Activated T-cell treated with anti-CD3 and anti-CD28 coated beads for 4 hours (primary cell): ENCODE results near the gene TRIM51.
"Not testable (repeated sequence)": the region's sequence is repeated elsewhere in the genome, so short reads cannot be mapped to it uniquely, and the experiment has no call there.

Experiments used
- DNase-seq: peaks from one replicate; pipeline ENCODE4 v3.0.0-alpha.2; 2020

Gene TRIM51, protein sequence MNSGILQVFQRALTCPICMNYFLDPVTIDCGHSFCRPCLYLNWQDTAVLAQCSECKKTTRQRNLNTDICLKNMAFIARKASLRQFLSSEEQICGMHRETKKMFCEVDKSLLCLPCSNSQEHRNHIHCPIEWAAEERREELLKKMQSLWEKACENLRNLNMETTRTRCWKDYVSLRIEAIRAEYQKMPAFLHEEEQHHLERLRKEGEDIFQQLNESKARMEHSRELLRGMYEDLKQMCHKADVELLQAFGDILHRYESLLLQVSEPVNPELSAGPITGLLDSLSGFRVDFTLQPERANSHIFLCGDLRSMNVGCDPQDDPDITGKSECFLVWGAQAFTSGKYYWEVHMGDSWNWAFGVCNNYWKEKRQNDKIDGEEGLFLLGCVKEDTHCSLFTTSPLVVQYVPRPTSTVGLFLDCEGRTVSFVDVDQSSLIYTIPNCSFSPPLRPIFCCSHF

DNA sequence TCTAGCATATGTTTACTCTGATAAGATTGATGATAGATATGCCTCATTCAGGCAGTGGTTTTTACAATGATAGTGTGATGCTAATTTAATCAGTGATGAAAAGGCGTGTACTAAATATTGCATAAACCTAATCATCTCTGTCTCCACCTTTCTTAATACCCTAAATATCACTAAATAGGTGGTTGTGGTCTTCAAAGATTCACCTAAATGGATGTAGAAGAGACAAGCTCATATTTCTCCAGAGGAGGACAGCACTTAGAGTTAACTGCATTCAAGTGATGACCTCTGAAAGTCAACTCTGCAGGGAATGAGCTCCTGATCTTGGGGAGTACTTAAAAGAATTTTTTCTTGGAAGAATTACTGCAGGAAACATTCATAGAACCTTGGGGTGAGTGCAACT is at the start of gene TRIM51:
Gene TRIM51 (plus strand): TSS at position 301 of the 400 bp plus-strand sequence. CDS start 2,132 bp downstream, outside the sequence.
- not testable (repeated sequence) for DNase-seq

DNA sequence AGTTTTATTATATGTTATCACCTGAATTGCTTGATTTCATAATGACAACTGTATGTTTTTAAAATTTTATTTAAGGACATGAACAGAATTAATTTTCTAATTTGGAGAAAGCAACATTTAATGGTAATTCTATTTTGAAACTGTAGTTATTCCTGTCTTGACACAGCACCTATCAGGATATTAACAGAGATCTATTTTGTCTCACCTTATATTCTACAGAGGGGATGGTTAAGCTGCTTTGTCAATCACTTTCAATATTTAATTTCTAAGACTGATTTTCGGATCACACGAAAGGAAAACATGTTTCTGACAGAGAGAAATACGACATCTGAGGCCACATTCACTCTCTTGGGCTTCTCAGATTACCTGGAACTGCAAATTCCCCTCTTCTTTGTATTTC is 44.6 kb upstream of the TRIM51 start, which contains the start of gene OR5D16:
Gene OR5D16 (plus strand): TSS at position 301 of the 400 bp plus-strand sequence. CDS start 0 bp downstream, at position 301.
- DNase-seq, result no peak

DNA sequence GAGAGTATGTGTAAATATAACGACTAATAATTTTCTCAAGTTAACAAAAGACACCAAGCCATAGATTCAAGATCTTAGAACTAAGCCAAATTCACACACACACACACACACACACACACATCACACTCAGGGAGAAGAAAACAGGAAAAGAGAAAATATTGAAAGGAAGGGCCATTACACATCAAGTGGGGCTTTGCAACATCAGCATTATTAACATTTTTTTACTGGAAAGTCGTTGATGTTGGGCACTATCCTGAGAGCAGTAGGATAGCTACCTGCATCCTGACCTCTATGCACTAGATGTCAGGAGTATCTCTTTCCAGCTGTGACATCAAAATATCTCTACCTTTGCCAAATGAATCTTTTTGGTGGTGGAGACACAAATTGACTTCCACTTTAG is 35.6 kb upstream of the TRIM51 start:
- DNase-seq, result no peak

DNA sequence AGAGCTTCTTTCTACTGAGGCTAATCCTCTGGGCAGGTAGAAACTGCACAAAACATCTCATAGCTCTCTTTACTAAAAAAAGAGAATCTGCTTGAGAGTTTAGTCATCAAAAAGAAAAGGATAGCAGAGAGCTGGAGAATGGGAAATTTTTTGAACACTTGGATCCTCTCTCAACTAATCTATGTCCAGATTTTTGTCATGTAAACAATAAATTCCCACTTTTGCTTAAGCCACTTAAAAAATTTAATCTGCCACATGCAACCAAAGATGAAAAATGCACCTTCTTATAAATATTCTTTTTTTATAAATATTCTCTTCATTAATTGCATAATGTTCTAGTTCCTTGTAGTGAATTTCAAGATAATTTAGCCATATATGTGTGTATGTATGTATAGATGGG is 34.1 kb upstream of the TRIM51 start:
- DNase-seq, result no peak

DNA sequence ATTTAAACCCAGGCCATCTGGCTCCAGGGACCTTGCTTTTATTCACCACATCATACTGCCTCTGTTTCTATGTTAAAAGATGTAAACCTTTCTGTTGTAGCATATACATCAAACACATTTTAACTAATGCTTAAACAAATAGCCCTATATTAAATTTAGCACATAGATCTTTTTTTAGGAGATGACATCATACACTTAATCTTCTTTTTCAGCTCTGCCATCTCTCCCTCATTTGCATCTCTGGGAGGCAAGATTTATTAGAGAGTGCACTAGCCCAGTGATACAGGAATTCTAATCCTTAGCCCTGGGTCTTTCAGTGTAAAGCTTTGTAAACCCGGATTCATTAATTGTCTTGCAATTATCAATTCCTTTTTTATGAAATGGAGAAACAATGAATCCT is 31.0 kb upstream of the TRIM51 start:
- no peak for DNase-seq

DNA sequence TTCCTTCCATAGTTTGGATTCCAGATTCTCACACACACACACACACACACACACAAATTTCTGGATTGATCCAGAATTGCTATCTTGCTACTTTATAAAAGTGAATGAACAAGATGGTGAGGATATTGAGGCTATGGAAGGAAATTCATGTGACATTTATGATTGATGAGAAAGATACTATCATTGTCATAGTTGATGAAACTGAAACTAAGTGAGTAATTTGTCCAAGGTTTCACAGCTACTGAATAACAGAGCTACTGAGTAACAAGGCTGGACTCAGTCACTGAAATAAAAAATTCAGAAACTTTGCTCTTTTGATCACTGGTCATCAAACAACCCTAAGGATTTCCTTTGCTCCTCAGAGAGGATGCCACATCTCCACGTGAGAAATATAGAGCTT is 28.4 kb upstream of the TRIM51 start:
- no peak for DNase-seq

DNA sequence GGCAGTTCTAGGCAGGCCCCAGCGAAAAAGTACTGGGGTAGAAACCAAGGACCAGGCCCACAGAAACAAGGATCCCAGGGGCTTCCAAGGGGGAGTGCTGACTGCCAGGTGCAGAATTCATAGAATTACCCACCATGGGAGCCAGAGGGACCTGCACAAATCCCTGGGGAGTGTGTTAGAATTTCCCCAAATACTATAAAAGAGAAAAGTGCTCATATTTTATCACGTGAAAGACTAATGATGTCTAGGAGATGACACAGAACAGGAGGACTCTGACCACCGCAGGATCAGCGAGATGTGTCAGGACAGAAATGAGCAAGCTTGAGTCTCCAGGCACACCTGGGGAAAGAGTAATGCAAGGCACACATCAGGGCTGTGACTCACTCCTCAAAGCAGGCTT is 15.7 kb upstream of the TRIM51 start:
- not testable (repeated sequence) for DNase-seq

DNA sequence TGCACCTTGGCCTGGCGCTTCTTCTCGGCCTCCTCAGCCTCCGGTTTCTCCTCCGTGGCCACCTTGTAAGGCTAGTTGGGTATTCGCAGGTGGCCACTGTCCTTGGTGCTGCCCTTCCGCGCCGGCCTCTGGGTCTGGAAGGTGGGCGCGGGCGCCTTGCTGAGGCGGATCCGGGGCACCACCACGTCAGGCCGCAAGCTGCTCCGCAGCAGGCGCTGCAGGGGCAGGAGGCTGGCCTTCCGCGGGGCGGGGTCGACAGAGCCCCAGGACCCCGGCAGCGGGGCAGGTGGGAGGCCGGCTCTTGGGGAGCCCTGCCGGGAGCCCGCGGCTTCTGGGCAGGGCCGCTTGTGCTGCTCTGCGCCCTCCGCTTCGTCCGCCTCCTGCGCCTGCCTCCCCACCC is 10.4 kb upstream of the TRIM51 start:
- DNase-seq, result not testable (repeated sequence)

DNA sequence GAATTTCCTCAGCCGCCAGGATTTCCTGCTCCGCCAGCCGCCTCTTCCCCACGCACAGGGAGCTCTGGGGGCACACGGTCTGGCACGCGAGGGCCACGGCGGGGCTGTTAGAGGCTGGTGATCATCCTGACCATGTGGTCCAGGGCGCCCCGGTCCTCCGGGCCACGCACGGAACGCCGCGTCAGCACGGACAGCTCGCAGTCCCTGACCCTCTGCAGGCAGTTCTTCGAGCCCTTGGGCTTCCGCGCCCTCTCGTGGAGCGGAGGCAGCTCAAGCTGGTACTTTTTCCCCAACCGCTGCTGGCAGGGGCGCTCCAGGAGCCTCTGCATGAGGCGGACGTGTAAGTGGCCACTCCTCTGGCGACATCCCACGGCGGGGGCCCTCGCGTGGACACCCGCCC is 10.0 kb upstream of the TRIM51 start:
- not testable (repeated sequence) for DNase-seq

DNA sequence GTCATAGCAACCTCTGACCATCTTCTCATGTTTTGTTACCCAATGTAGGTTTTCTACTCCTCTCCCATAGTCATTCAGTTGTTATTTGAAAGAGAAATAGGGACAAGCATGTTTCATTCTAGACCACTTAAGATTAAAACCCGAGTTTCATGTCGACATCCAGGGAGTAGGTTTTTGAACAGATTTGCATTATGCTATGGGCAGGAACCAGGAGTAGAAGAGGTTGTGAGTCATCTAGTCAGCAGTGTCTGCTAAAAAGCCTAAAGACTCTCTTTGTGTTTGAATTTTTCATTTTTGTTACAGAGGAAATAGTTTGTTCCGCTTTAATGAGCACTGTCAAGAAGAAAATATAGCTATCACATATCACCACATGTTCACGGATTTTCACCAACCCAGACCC is 1.9 kb downstream of the TRIM51 start:
- not testable (repeated sequence) for DNase-seq

DNA sequence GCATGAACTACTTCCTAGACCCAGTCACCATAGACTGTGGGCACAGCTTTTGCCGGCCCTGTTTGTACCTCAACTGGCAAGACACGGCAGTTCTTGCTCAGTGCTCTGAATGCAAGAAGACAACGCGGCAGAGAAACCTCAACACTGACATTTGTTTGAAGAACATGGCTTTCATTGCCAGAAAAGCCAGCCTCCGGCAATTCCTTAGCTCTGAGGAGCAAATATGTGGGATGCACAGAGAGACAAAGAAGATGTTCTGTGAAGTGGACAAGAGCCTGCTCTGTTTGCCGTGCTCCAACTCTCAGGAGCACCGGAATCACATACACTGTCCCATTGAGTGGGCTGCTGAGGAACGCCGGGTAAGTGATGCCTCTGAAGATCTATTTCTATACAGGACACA is 2.4 kb downstream of the TRIM51 start:
- not testable (repeated sequence) for DNase-seq

DNA sequence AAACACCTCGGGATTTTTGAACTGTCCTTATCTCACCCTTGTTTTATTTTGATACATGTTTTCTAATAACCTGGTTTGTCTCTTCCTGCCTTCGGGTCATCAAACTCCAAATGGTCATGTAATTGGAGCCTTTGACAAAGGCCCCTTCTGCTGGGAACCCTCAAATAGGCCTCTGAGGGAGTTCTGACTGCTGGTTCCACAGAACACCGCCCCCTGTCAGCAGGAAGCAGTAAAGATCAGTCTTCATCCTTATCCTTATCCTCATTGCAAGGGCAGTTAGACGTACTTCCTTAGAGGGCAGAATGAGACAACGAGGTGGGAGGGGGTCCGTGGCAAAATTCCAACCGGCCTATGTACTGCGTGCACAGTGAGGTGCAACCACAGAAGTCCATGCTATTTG is 12.1 kb downstream of the TRIM51 start:
- no peak for DNase-seq

DNA sequence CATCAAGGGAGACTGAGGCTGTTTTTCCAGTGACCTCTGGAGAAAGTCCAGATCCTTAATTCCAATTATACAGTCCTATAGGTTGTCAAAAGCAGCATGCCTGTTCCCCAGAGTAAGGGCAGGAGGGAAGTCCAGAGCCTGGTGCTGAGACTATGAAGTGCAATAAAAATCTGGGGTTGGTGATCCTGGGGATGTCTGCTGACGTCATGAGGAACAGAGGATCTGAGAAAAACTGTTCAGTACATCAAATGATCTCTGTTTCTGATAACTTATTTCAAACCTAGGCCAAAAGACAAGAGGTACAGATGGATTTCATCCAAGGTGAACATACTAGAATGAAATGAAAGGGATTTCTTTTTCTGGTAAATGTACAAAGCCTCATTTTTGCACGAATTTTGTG is 19.2 kb downstream of the TRIM51 start:
- DNase-seq, result no peak

DNA sequence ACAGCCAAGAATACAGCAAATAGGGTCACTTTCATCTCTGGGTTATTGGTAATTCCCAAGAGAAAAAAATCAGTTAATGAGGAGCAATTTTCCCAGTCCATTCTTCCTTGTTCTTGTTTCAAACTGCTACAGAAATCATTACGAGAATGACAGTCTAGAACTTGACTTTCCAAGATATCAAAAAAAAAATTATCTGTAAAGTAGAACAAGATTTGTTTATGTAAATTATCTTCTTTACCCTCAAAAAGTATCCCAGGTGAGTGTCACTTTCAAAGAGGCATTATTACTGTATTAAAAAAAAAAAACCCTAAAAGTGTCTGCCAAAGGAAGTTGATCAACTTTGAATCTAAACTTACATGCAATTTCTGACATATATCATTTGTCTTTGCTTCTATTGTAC is 31.4 kb downstream of the TRIM51 start, which contains the start of gene OR5W2:
Gene OR5W2 (minus strand): TSS at position 101 of the 400 bp plus-strand sequence. CDS start 0 bp downstream, at position 101.
- no peak for DNase-seq

DNA sequence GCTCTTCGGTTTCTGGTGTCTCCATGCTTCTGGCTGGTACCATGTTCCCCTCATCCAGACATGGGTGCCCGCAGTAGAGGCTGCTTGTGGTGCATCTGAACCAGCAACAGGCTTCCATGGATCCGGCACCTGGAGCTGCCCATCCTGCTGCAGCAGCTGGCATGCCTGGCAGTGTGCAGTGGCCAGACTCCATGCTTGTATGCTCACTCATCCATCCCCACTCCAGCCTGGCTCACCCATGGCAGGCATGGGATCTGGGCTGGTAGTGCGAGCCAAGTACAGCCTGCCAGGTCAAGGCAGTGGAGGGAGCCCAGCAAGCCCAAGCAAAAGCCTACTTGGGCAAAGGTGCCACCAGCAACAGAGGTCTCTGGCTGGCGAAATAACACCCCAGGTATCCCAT is 37.4 kb downstream of the TRIM51 start:
- DNase-seq, result no peak

DNA sequence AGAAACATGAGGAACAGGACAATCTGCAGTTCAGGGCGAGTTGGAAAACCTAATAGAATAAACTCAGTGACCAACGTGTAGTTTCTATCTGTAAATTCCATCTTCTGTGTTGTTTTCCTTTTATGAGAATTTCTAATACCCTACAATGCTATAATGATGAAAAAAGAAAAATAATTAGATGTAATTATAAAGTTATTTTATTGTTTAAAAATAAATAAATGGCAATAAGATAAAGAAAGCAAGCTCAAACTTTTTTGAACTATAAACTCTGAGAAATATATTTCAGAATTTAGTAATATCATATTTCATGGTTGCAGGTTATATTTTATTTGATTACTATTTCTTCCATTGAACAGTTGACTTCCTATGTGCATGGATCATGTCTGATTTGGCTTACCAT is 53.2 kb downstream of the TRIM51 start, which contains the start of gene OR5I1:
Gene OR5I1 (minus strand): TSS at position 101 of the 400 bp plus-strand sequence. CDS start 0 bp downstream, at position 101.
- DNase-seq, result no peak
